ENCODE results near the gene LYZ. TPM values are rescaled to one million over a fixed set of nuclear protein-coding genes. Genes with fewer than 3 reads are reported as not detected.
A peak's percentile ranks its signal among the peaks of the same experiment; 100 is the strongest.

LYZ gene
- total RNA-seq, 2 donors from 2014 or later = 18.8 to 118 TPM

GRCh38 chr12:69383074-69383473 is 34.9 kb downstream of the LYZ start:
- intact Hi-C loops (cut with DNase I) = no loop called here
- ATAC-seq = no peak

GRCh38 chr12:69385038-69385437 is 36.9 kb downstream of the LYZ start:
- DNase-seq (no peak), ATAC-seq (no peak)
- Histone ChIP-seq H3K9me3 (no peaks in the 10 kb centered on the region), H3K4me3 (no peak overlapping the region), H3K36me3 (replicated peaks in 1 of 2; ENCODE audit: insufficient read depth in 1 of 2, low read depth in 2 of 2) (no peaks in the 10 kb centered on the region), H3K27ac (no peak overlapping the region), H3K27me3 (no peaks in the 10 kb centered on the region), H3K4me1 (no peaks in the 10 kb centered on the region)
- intact Hi-C loops (cut with DNase I) = no loop called here
- 69 to 70% methylated on average over 3 of the region's 3 CpGs for WGBS, 2 donors
- no peak for TF ChIP-seq POLR2A (IDR thresholded peaks at IDR 0.05)
- TF ChIP-seq CTCF (IDR thresholded peaks at IDR 0.05) = no peak

More at GRCh38 chr12:69383074-69383473, 34.9 kb downstream of the LYZ start:
- TF ChIP-seq POLR2A (IDR thresholded peaks at IDR 0.05) = no peak
- no peak for TF ChIP-seq CTCF (IDR thresholded peaks at IDR 0.05)
- Histone ChIP-seq H3K36me3 (replicated peaks in 1 of 2; ENCODE audit: insufficient read depth in 1 of 2, low read depth in 2 of 2) (no peaks in the 10 kb centered on the region), H3K27ac (no peak overlapping the region), H3K4me1 (no peaks in the 10 kb centered on the region), H3K9me3 (no peaks in the 10 kb centered on the region), H3K4me3 (no peak overlapping the region), H3K27me3 (no peaks in the 10 kb centered on the region)
- no peak for DNase-seq
- 100% methylated on average over 1 of the region's 1 CpG for WGBS, 2 donors

GRCh38 chr12:69386921-69387320 is 38.7 kb downstream of the LYZ start:
- H3K27me3 ChIP-seq = no peaks in the 10 kb centered on the region
- TF ChIP-seq POLR2A (IDR thresholded peaks at IDR 0.05) = no peak
- TF ChIP-seq CTCF (IDR thresholded peaks at IDR 0.05) = no peak
- H3K4me1 ChIP-seq = no peaks in the 10 kb centered on the region
- H3K9me3 ChIP-seq = no peaks in the 10 kb centered on the region
- intact Hi-C loops (cut with DNase I) = no loop called here
- DNase-seq = no peak
- no peak overlapping the region for H3K4me3 ChIP-seq
- no peaks in the 10 kb centered on the region for H3K36me3 ChIP-seq (replicated peaks in 1 of 2; ENCODE audit: insufficient read depth in 1 of 2, low read depth in 2 of 2)
- 94 to 98% methylated on average over 2 of the region's 2 CpGs for WGBS, 2 donors
- H3K27ac ChIP-seq = no peak overlapping the region
- no peak for ATAC-seq

GRCh38 chr12:69388371-69388770 is 40.2 kb downstream of the LYZ start:
- WGBS, 2 donors = 68 to 80% methylated on average over 1 of the region's 1 CpG
- Histone ChIP-seq H3K27ac (no peak overlapping the region), H3K27me3 (no peaks in the 10 kb centered on the region), H3K4me3 (no peak overlapping the region), H3K9me3 (no peaks in the 10 kb centered on the region), H3K36me3 (replicated peaks in 1 of 2; ENCODE audit: insufficient read depth in 1 of 2, low read depth in 2 of 2) (no peaks in the 10 kb centered on the region), H3K4me1 (no peaks in the 10 kb centered on the region)
- intact Hi-C loops (cut with DNase I) = no loop called here
- ATAC-seq (no peak), DNase-seq (no peak)
- TF ChIP-seq POLR2A (IDR thresholded peaks at IDR 0.05) (no peak), CTCF (IDR thresholded peaks at IDR 0.05) (peak in 6 of 7 experiments; percentile 22 to 50 (median 35))

GRCh38 chr12:69389831-69390230 is 41.6 kb downstream of the LYZ start:
- H3K27me3 ChIP-seq = no peaks in the 10 kb centered on the region
- H3K4me1 ChIP-seq = no peaks in the 10 kb centered on the region
- H3K36me3 ChIP-seq (replicated peaks in 1 of 2; ENCODE audit: insufficient read depth in 1 of 2, low read depth in 2 of 2) = no peaks in the 10 kb centered on the region
- DNase-seq (no peak), ATAC-seq (no peak)
- H3K9me3 ChIP-seq = no peaks in the 10 kb centered on the region
- intact Hi-C loops (cut with DNase I) = no loop called here
- H3K27ac ChIP-seq = no peak overlapping the region
- no peak overlapping the region for H3K4me3 ChIP-seq
- no peak for TF ChIP-seq POLR2A (IDR thresholded peaks at IDR 0.05)
- TF ChIP-seq CTCF (IDR thresholded peaks at IDR 0.05) = no peak
- 37 to 70% methylated on average over 1 of the region's 1 CpG for WGBS, 2 donors

All from body of pancreas (tissue), 4 donors.